ENCODE measurements around the gene AGFG1. TPM values are rescaled to one million over a fixed set of nuclear protein-coding genes. Genes with fewer than 3 reads are reported as not detected.

The AGFG1 gene
- total RNA-seq, 2 experiments from 2014 or later: 119 to 127 TPM

DNA sequence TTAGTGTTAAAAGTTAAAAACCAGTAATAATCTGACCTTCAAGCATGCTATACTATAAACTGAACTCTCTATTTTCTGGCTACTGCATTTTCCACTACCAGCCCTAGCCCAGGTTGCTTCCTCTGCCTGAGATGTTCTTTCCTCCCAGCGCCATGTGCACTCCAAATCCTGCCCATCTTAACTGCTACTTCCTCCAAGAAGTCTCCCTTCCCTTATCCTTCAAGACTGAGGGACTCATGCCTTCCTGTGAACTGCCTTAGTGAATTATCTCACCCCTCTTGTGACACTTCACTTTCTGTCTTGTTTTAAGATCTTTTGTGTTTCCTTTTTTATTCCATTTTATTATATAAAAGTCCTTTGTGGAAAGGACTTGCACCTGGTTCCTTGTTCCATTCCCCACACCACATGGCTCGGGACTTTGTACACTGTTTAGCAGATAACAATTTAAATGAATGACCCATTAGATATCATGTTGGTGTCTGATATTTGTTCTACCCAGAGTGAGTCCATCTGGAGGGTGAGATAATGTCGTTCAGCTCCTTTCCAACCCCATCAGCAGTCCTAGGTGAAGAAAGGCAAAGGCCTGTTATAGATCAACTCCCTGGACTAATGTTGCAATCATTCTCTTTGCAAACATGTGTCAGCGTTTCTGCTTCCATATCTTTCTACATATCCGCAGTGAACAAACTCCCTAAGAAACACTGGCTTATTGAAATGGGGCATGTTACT, 20.9 kb upstream of the AGFG1 start:
- Mint-ChIP-seq H3K4me3 (no peak overlapping the region), H3K27ac (no peak overlapping the region), H3K9me3 (no peaks in the 10 kb centered on the region), H3K4me1 (ENCODE audit: low read depth) (peaks cover 8% of the 10 kb centered on the region), H3K27me3 (no peaks in the 10 kb centered on the region), H3K36me3 (no peaks in the 10 kb centered on the region)
- no peak for DNase-seq
- ChIA-PET CTCF (no interaction called here), POLR2A (no interaction called here)
- intact Hi-C loops (cut with micrococcal nuclease): no loop called here

GRCh38 chr2:227451655-227451992, 20.3 kb upstream of the AGFG1 start:
- Mint-ChIP-seq H3K27ac (no peak overlapping the region), H3K4me1 (ENCODE audit: low read depth) (peaks cover 13% of the 10 kb centered on the region), H3K9me3 (no peaks in the 10 kb centered on the region), H3K36me3 (no peaks in the 10 kb centered on the region), H3K4me3 (no peak overlapping the region), H3K27me3 (no peaks in the 10 kb centered on the region)
- intact Hi-C loops (cut with micrococcal nuclease): no loop called here
- POLR2A ChIA-PET: no interaction called here
- no peak for DNase-seq
- CTCF ChIA-PET: no interaction called here

GRCh38 chr2:227453810-227454209, 18.1 kb upstream of the AGFG1 start:
- no peaks in the 10 kb centered on the region for H3K36me3 Mint-ChIP-seq

DNA sequence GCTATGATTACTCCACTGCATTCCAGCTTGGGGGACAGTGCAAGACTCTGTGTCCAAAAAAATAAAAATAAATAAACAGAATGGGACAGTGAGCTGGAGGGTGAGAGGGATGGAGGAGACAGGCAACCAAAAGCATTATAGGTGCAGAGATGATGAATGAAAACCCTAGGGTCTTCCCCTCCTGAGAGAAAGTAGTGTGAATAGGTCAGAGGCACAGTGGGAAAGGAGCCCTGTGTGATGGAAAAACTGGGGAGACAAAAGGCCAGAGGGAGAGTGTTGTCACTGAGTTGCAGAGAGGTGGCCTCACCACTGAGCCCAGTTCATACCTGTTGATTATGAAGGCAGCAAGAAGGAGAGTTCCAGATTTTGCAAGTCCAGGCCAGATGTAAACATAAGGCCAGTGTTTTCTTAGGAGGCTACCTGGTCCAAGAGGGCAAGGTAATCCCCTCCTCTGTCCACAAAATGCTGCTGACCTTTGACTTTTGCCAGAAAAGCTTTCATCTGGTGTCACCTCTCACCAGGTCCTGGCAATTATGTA, 17.6 kb upstream of the AGFG1 start:
- Mint-ChIP-seq H3K27ac (no peak overlapping the region), H3K27me3 (no peaks in the 10 kb centered on the region), H3K36me3 (no peaks in the 10 kb centered on the region), H3K9me3 (no peaks in the 10 kb centered on the region), H3K4me3 (no peak overlapping the region), H3K4me1 (ENCODE audit: low read depth) (peaks cover 27% of the 10 kb centered on the region)
- DNase-seq: no peak
- intact Hi-C loops (cut with micrococcal nuclease): no loop called here
- ChIA-PET POLR2A (no interaction called here), CTCF (no interaction called here)

More at GRCh38 chr2:227453810-227454209, 18.1 kb upstream of the AGFG1 start:
- Mint-ChIP-seq H3K4me3 (no peak overlapping the region), H3K4me1 (ENCODE audit: low read depth) (peaks cover 22% of the 10 kb centered on the region), H3K27me3 (no peaks in the 10 kb centered on the region), H3K9me3 (no peaks in the 10 kb centered on the region), H3K27ac (no peak overlapping the region)
- ChIA-PET CTCF (no interaction called here), POLR2A (no interaction called here)
- DNase-seq: no peak
- intact Hi-C loops (cut with micrococcal nuclease): no loop called here

- ChIA-PET CTCF (no interaction called here), POLR2A (no interaction called here)
- Mint-ChIP-seq H3K27me3 (no peaks in the 10 kb centered on the region), H3K4me1 (ENCODE audit: low read depth) (peaks cover 36% of the 10 kb centered on the region), H3K4me3 (no peak overlapping the region), H3K36me3 (no peaks in the 10 kb centered on the region), H3K9me3 (no peaks in the 10 kb centered on the region), H3K27ac (no peak overlapping the region)
- DNase-seq: no peak
- intact Hi-C loops (cut with micrococcal nuclease): no loop called here
These were observed 16.8 kb upstream of the AGFG1 start for GRCh38 chr2:227455200-227455599.

GRCh38 chr2:227456102-227456501, 15.9 kb upstream of the AGFG1 start:
- Mint-ChIP-seq H3K36me3 (no peaks in the 10 kb centered on the region), H3K27me3 (no peaks in the 10 kb centered on the region), H3K4me3 (no peak overlapping the region), H3K9me3 (no peaks in the 10 kb centered on the region), H3K27ac (no peak overlapping the region), H3K4me1 (ENCODE audit: low read depth) (peaks cover 43% of the 10 kb centered on the region)
- no peak for DNase-seq
- intact Hi-C loops (cut with micrococcal nuclease): no loop called here
- ChIA-PET CTCF (no interaction called here), POLR2A (no interaction called here)

GRCh38 chr2:227456772-227457171, 15.2 kb upstream of the AGFG1 start:
- ChIA-PET CTCF (no interaction called here), POLR2A (no interaction called here)
- intact Hi-C loops (cut with micrococcal nuclease): no loop called here
- Mint-ChIP-seq H3K9me3 (no peaks in the 10 kb centered on the region), H3K27me3 (no peaks in the 10 kb centered on the region), H3K4me3 (no peak overlapping the region), H3K27ac (no peak overlapping the region), H3K36me3 (no peaks in the 10 kb centered on the region), H3K4me1 (ENCODE audit: low read depth) (peaks cover 47% of the 10 kb centered on the region)
- DNase-seq: peak; percentile 60

DNA sequence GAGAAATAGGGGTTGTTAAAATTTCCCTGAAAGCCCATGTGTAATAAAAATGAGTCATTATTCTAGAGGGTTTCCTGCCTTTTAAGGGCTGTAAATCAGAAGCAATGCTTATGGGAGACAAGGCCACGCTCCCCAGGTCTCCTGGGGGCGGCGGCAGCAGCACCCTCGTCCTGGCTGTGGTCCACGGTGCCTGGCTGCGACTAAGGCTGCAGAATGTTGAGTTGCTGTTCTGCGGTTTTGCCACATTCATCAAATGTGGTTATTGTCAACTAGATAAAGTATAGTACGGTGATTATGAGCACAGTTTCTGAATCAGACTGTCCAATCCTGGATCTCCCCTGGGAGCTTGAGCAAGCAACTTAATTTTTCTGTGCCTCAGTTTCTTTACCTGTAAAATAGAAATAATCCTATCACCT, 11.9 kb upstream of the AGFG1 start:
- ChIA-PET CTCF (interaction anchor here (0.7 kb wide), 1 partner anchor 13 kb away, joined by 4 read pairs; no protein-coding TSS in a partner anchor), POLR2A (interaction anchor here (1.8 kb wide), 1 partner anchor 50 kb away, joined by 11 read pairs; no protein-coding TSS in a partner anchor)
- Mint-ChIP-seq H3K4me1 (ENCODE audit: low read depth) (peaks cover 74% of the 10 kb centered on the region), H3K27me3 (no peaks in the 10 kb centered on the region), H3K9me3 (no peaks in the 10 kb centered on the region), H3K4me3 (peak overlapping the region; percentile 51), H3K27ac (peak overlapping the region; percentile 90), H3K36me3 (peaks cover 2% of the 10 kb centered on the region)
- DNase-seq: peak; percentile 83
- intact Hi-C loops (cut with micrococcal nuclease): loop anchor here (2.0 to 5.0 kb wide), 2 partner anchors 167 to 623 kb away; partner anchors contain the start of gene RHBDD1

DNA sequence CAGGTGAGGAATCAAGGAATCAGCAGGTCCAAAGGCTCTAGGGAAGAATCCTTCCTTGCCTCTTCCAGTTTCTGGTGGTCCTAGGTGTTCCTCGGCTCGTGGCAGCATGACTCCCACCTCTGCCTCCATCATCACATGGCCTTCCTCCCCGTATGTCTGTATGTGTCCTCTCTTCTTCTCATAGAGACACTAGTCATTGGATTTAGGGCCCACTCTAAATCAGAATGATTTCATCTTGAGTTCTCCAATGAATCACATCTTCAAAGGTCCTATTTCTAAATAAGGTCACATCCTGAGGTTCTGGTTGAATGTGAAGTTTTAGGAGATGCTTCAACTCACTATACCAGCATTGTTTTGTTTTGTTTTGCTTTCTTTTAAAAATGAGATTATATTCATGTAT, 11.1 kb upstream of the AGFG1 start:
- peaks cover 2% of the 10 kb centered on the region for H3K36me3 Mint-ChIP-seq
- H3K27me3 Mint-ChIP-seq: no peaks in the 10 kb centered on the region
- peak overlapping the region; percentile 51 for H3K4me3 Mint-ChIP-seq
- peak; percentile 39 for DNase-seq
- POLR2A ChIA-PET: interaction anchor here (1.8 kb wide), 1 partner anchor 50 kb away, joined by 11 read pairs; no protein-coding TSS in a partner anchor
- H3K9me3 Mint-ChIP-seq: no peaks in the 10 kb centered on the region
- H3K27ac Mint-ChIP-seq: peak overlapping the region; percentile 90
- peaks cover 80% of the 10 kb centered on the region for H3K4me1 Mint-ChIP-seq (ENCODE audit: low read depth)
- intact Hi-C loops (cut with micrococcal nuclease): loop anchor here (2.0 to 5.0 kb wide), 2 partner anchors 166 to 624 kb away; partner anchors contain the start of gene RHBDD1
- CTCF ChIA-PET: interaction anchor here (0.7 kb wide), 1 partner anchor 12 kb away, joined by 4 read pairs; no protein-coding TSS in a partner anchor

DNA sequence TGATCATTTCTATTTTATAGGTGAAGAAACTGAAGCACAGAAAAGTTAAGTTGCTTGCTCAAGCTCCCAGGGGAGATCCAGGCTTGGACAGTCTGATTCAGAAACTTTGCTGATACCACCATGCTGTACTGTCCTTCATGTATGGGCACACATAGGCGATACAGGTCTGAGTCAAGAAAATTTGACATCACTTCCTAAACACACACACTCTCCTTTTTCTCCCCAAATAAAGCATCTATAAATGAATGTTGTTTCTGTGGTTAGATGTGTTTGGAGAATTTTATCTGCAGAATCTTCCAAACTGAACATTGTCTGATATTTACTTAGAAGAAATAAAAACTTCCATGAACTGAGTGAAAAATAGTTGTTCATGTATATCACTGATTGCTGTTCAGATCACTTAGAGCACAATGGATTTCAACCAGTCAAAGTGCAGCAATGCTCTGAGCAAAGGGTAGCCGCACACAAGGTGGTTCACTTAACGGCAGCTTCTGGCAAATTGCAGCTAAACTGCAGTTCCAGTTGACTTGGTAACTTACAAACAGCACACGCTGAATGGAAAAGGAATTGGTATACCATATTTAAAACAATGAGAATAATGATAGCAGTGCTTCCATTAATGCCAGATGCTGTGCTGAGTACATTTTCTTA, 10.0 kb upstream of the AGFG1 start:
- H3K36me3 Mint-ChIP-seq: peaks cover 2% of the 10 kb centered on the region

GRCh38 chr2:227462462-227462951, 9.4 kb upstream of the AGFG1 start:
- H3K9me3 Mint-ChIP-seq: no peaks in the 10 kb centered on the region
- POLR2A ChIA-PET: interaction anchor here (0.8 to 4.0 kb wide), 3 partner anchors 11 to 55 kb away, joined by 3 to 22 read pairs (median 3); no protein-coding TSS in a partner anchor
- peak overlapping the region; percentile 99 for H3K27ac Mint-ChIP-seq
- no peaks in the 10 kb centered on the region for H3K27me3 Mint-ChIP-seq
- H3K4me3 Mint-ChIP-seq: peak overlapping the region; percentile 72
- peaks cover 2% of the 10 kb centered on the region for H3K36me3 Mint-ChIP-seq
- CTCF ChIA-PET: interaction anchor here (0.7 to 2.7 kb wide), 5 partner anchors 9 to 56 kb away, joined by 3 to 17 read pairs (median 4); no protein-coding TSS in a partner anchor
- intact Hi-C loops (cut with micrococcal nuclease): loop anchor here (1.0 to 5.0 kb wide), 7 partner anchors 21 to 356 kb away; partner anchors contain the start of gene MFF
- H3K4me1 Mint-ChIP-seq (ENCODE audit: low read depth): peaks cover 82% of the 10 kb centered on the region
- DNase-seq: peak; percentile 66

More for the DNA sequence above, 10.0 kb upstream of the AGFG1 start:
- POLR2A ChIA-PET: interaction anchor here (1.5 to 4.0 kb wide), 2 partner anchors 11 to 51 kb away, joined by 3 to 22 read pairs; no protein-coding TSS in a partner anchor
- DNase-seq: peak; percentile 35
- H3K4me1 Mint-ChIP-seq (ENCODE audit: low read depth): peaks cover 79% of the 10 kb centered on the region
- peak overlapping the region; percentile 72 for H3K4me3 Mint-ChIP-seq
- intact Hi-C loops (cut with micrococcal nuclease): loop anchor here (1.0 to 5.0 kb wide), 8 partner anchors 21 to 625 kb away; partner anchors contain the start of genes MFF and RHBDD1
- CTCF ChIA-PET: interaction anchor here (1.0 to 2.1 kb wide), 3 partner anchors 9 to 51 kb away, joined by 4 to 8 read pairs (median 4); no protein-coding TSS in a partner anchor
- peak overlapping the region; percentile 99 for H3K27ac Mint-ChIP-seq
- no peaks in the 10 kb centered on the region for H3K27me3 Mint-ChIP-seq
- H3K9me3 Mint-ChIP-seq: no peaks in the 10 kb centered on the region

Data from activated CD4-positive, alpha-beta memory T cell treated with anti-CD3 and anti-CD28 coated beads for 36 hours (primary cell).